Astrocyte (in vitro differentiated cells and primary cell): ENCODE measurements around the gene MAPK12.

ENCODE experiments used
- EZH2 ChIP-seq: IDR thresholded peaks from 2 replicates; pipeline ENCODE4 v1.6.1; 2012; ENCODE audit warnings: mild to moderate bottlenecking, low read length, inconsistent platforms; ENCODE audit not compliant: insufficient read depth
- TF ChIP-seq, protein P1 (sequence below): IDR thresholded peaks from 2 replicates; pipeline ENCODE4 v1.5.1; 2011; ENCODE audit warnings: low read depth, mild to moderate bottlenecking, inconsistent platforms, low read length, moderate library complexity; ENCODE audit not compliant: insufficient read depth

DNA sequence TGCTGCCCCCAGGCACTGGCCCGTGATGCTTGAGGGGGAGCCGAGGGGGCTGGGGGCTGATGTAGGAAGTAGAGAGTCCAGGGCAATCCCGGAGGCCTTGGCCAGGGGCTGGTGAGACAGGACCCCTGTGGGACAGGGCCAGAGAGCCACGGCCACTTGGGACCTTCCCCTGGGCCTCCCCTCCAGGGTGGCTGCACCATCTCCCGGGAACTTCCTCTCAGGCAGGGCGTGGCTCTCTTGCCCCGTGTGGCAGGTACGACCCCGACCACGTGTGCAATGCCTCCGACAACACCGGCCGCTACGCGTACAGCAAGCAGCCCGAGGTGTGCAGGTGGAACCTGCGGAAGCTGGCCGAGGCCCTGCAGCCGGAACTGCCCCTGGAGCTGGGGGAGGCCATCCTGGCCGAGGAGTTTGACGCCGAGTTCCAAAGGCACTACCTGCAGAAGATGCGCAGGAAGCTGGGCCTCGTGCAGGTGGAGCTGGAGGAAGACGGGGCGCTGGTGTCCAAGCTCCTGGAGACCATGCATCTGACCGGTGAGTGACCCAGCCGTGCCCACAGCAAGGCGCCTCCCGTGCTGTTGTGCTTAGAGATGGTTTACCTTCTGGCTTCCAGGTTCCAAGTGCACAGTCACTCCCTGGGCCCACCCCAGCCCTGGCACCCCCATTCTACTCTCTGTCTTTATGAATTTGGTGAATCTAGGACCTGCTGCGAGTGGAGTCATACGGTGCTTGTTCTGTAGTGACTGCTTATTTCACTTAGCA is 50.9 kb downstream of the MAPK12 start:
- TF ChIP-seq, protein P1, sequence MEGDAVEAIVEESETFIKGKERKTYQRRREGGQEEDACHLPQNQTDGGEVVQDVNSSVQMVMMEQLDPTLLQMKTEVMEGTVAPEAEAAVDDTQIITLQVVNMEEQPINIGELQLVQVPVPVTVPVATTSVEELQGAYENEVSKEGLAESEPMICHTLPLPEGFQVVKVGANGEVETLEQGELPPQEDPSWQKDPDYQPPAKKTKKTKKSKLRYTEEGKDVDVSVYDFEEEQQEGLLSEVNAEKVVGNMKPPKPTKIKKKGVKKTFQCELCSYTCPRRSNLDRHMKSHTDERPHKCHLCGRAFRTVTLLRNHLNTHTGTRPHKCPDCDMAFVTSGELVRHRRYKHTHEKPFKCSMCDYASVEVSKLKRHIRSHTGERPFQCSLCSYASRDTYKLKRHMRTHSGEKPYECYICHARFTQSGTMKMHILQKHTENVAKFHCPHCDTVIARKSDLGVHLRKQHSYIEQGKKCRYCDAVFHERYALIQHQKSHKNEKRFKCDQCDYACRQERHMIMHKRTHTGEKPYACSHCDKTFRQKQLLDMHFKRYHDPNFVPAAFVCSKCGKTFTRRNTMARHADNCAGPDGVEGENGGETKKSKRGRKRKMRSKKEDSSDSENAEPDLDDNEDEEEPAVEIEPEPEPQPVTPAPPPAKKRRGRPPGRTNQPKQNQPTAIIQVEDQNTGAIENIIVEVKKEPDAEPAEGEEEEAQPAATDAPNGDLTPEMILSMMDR, result no peak
- no peak for TF ChIP-seq EZH2
